Activated naive CD4-positive, alpha-beta T cell treated with anti-CD3 and anti-CD28 coated beads, Interleukin-2, amount 50 U/mL, for 24 hours (primary cell): ENCODE data around the gene TEX53.

Experiments used
- H3K27ac Mint-ChIP-seq: one replicate; pipeline ENCODE4 v1.8.0; 2021; ENCODE audit warnings: mild to moderate bottlenecking, mixed read lengths
- H3K27me3 Mint-ChIP-seq: one replicate; pipeline ENCODE4 v1.8.0; 2021; ENCODE audit warnings: mixed read lengths
- H3K36me3 Mint-ChIP-seq: one replicate; pipeline ENCODE4 v1.8.0; 2021; ENCODE audit warnings: mixed read lengths
- H3K4me1 Mint-ChIP-seq: one replicate; pipeline ENCODE4 v1.8.0; 2021; ENCODE audit warnings: mixed read lengths
- H3K4me3 Mint-ChIP-seq: one replicate; pipeline ENCODE4 v1.8.0; 2021; ENCODE audit warnings: mild to moderate bottlenecking, mixed read lengths
- H3K9me3 Mint-ChIP-seq: one replicate; pipeline ENCODE4 v1.8.0; 2021; ENCODE audit warnings: mixed read lengths

TEX53 gene

DNA sequence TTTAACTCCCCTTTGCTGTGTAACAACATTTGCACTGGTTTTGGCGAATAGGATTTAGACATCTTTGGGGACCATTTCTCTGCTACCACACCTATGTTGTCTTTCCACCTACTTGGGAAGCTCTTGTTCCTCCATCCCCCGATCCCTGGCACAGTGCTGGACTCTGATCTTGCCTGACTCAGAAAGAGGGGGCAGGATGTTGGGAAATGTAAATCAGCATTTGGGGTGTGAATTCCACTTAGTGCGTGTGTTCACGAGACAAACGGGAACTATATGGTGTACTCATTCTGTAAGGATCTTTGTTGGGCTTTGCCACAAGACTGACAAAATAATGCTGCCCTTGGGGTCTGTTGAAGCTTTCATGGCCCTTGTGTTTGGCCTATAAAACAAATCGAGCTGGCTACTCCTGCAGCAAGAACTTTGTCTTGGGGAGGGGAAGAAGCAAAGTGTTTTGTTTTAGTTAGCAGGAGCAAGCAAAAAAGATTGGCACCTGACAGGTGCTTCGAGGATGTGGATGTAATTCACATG lies 28.0 kb downstream of the TEX53 start:
- Mint-ChIP-seq H3K27ac (no peak overlapping the region), H3K4me3 (no peak overlapping the region), H3K27me3 (no peaks in the 10 kb centered on the region), H3K4me1 (peaks cover under 1% of the 10 kb centered on the region), H3K36me3 (peaks cover 9% of the 10 kb centered on the region), H3K9me3 (no peaks in the 10 kb centered on the region)

DNA sequence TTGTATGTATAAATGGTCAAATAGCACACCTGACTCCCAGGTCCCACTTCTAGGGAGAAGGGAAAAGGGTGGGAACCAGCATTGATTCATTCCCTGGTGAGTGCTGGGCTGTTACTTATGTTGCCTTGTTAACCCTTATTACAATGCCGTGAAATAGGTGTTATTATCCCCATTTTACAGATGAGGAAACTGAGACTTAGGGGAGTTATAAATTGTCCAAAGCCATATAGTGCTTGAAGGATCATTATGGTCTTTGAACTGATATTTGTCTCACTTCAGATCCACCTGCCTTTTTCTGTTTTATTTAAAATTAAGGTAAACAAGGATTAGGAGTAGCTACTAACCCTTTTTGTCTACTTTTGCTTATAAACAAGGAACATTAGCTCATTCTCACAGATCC lies 30.1 kb downstream of the TEX53 start:
- Mint-ChIP-seq H3K4me1 (peaks cover 4% of the 10 kb centered on the region), H3K27me3 (no peaks in the 10 kb centered on the region), H3K9me3 (no peaks in the 10 kb centered on the region), H3K27ac (no peak overlapping the region), H3K4me3 (no peak overlapping the region), H3K36me3 (peaks cover 7% of the 10 kb centered on the region)

DNA sequence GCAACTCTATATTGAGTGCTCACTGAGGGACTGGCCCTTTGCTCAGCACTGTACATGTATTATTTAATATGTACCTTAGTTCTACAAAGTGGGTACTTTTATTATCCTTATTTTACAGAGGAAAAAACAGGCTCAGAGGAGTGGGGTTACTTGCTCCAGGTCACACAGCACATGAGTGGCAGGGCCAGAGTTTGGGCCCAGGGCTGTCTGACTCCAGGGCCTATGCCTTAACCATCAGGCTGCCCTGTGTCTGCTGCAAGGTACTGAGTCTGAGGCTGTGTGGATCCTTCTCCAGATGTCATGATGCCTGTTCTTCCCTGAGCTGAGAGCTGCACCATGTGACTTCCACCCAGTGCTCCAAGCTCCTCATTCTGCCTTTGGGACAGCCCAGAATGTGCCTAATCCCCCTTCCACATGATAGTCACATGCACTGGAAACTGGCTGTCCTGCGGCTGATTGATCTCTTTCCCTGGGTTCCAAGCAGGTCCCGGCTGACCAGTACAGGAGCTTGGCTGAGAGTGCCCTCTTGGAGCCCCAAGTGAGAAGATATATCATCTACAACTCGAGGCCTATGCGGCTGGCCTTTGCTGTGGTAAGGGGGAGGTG lies 31.1 kb downstream of the TEX53 start:
- H3K36me3 Mint-ChIP-seq: peaks cover 14% of the 10 kb centered on the region
- H3K4me3 Mint-ChIP-seq: no peak overlapping the region
- H3K9me3 Mint-ChIP-seq: no peaks in the 10 kb centered on the region
- H3K4me1 Mint-ChIP-seq: peaks cover 8% of the 10 kb centered on the region
- H3K27ac Mint-ChIP-seq: no peak overlapping the region
- H3K27me3 Mint-ChIP-seq: no peaks in the 10 kb centered on the region

DNA sequence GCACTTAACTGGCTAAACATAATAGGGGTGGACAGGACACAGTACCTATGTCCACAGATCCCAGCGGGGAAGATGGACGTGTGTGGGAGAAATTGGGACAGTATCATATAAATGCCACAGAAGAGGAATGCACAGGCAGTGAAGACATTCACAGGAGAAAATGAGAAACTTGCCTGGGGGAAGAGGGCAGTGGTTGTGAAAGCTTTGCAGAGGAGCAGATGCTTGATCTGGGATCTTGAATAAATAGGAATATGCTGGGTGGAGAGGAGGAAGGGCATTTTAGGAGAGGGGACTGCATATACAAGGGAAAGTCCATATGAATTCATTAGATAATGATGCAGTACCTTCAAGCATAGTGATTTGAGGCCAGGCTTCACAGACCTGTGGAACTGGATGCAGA lies 32.9 kb downstream of the TEX53 start:
- Mint-ChIP-seq H3K4me1 (peaks cover 13% of the 10 kb centered on the region), H3K36me3 (peaks cover 16% of the 10 kb centered on the region), H3K9me3 (no peaks in the 10 kb centered on the region), H3K4me3 (no peak overlapping the region), H3K27ac (peak overlapping the region; percentile 15), H3K27me3 (no peaks in the 10 kb centered on the region)

DNA sequence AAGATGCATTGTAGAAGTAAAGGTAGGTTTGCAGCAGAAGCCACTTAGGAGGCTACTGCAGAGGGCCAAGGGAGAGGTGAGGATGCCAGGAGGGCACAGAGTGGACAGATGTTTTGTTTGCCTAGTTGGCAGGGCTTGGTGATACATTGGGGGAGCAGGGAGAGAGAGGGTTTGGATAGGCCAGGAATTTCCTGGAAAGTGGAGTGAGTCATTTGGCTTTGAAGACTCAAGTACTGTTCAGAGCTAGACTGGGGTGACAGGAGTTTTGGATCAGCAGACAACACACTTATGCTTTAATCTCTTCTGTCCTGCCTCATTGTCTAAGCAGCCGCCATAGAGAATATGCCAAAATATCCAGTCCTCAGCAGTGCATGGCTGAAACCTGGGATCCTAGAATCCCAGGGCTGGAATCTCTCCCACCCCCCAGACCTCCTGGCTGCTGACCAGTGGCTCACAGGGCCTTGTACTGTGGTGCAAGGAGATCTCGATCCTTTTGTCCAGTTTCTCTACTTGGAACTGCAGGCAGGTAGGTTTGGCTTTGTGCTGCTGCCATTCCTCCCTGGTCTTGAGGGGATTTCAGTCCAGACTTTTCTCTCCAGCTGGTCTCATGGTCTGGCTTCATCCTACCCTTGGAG lies 35.5 kb downstream of the TEX53 start:
- no peak overlapping the region for H3K4me3 Mint-ChIP-seq
- H3K9me3 Mint-ChIP-seq: no peaks in the 10 kb centered on the region
- peaks cover 16% of the 10 kb centered on the region for H3K36me3 Mint-ChIP-seq
- H3K27me3 Mint-ChIP-seq: no peaks in the 10 kb centered on the region
- H3K4me1 Mint-ChIP-seq: peaks cover 31% of the 10 kb centered on the region
- no peak overlapping the region for H3K27ac Mint-ChIP-seq

DNA sequence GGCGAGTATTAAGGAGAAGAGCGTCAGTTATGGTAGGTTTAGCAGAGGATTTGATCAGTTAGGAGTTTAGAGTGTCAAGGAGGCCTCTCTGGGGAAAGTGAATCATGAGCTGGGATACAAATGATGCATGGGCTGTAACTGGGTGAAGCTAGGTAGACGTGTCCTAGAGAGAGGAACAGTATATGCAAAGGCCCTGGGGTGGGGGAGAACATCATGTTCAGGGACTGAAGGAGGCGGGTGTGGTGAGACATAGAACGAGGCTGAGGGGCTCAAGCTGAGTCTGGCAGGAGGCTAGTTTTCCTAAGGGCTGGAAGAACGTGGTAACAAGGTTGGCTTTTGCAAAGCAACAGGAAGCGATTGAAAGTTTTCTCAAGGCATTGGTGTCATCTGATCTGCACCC lies 36.0 kb downstream of the TEX53 start:
- no peak overlapping the region for H3K27ac Mint-ChIP-seq
- H3K9me3 Mint-ChIP-seq: no peaks in the 10 kb centered on the region
- no peak overlapping the region for H3K4me3 Mint-ChIP-seq
- peaks cover 36% of the 10 kb centered on the region for H3K4me1 Mint-ChIP-seq
- H3K36me3 Mint-ChIP-seq: peaks cover 14% of the 10 kb centered on the region
- no peaks in the 10 kb centered on the region for H3K27me3 Mint-ChIP-seq

DNA sequence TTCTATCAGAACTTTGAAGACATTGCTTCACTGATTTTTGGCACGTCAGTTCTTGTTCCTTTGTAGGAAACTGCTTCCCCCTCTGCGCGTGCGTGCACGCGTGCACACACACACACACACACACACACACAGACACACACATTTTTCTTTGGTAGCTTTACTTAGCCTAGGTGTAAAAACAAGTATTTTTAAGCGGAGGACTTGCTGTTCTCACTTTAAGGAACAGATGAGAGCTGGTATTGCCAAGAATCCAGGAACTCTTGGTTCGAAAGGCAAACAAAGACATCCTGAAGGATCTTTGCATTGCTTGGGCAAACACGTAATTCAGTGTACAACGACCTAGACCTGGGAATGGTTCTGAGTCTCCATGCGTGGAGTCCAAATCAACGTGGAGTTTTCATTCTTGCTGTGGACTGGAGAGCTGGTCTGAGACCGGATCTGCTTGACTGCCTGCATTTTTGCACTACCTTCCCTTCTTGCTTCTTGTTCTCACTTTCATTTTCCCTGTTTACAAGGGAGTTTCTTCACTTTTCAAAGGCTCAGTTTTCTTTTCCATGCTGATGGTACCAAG lies 38.3 kb downstream of the TEX53 start:
- Mint-ChIP-seq H3K9me3 (no peaks in the 10 kb centered on the region), H3K4me3 (peak overlapping the region; percentile 82), H3K27me3 (no peaks in the 10 kb centered on the region), H3K36me3 (peaks cover 17% of the 10 kb centered on the region), H3K4me1 (peaks cover 48% of the 10 kb centered on the region), H3K27ac (peak overlapping the region; percentile 92)

DNA sequence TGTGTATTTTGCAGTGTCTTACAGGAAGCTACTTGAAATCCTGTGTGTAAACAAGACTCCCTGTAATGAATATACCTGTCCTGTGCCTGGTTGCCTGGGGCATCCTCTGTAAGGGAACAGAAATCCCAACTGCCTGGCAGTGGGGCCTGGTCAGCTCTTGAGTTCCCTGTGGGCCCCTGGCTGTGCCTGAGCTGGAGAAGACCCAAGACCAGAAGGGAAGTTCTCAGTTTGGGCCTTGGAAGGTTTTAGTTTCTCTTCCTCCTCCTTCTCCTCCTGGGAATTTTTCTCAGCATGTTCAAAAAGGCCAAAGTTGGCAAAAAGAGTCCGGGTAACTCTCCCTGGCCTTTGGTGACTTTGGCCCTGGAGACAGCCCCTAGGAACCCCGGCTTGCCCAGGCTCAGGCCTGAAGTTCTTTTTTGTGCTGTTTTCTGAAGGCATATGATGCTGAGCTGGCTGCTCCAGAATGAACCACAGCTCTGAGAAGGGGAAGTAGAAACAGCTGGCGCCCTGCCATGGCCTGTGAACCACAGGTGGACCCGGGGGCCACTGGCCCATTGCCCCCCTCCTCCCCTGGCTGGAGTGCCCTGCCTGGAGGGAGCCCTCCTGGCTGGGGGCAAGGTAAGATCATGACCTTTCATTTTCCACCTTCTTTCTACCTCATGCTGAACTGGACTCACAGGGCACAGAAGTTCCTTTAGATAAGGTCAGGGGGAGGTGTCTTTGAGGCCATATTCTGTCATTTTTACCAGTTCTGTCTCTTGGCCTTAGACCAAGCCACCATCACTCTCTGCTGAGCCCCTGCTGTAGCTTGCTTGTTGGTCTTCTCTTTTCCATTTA lies 40.7 kb downstream of the TEX53 start:
- peaks cover 68% of the 10 kb centered on the region for H3K4me1 Mint-ChIP-seq
- H3K27me3 Mint-ChIP-seq: no peaks in the 10 kb centered on the region
- peak overlapping the region; percentile 91 for H3K27ac Mint-ChIP-seq
- no peaks in the 10 kb centered on the region for H3K9me3 Mint-ChIP-seq
- H3K36me3 Mint-ChIP-seq: peaks cover 14% of the 10 kb centered on the region
- peak overlapping the region; percentile 36 for H3K4me3 Mint-ChIP-seq

DNA sequence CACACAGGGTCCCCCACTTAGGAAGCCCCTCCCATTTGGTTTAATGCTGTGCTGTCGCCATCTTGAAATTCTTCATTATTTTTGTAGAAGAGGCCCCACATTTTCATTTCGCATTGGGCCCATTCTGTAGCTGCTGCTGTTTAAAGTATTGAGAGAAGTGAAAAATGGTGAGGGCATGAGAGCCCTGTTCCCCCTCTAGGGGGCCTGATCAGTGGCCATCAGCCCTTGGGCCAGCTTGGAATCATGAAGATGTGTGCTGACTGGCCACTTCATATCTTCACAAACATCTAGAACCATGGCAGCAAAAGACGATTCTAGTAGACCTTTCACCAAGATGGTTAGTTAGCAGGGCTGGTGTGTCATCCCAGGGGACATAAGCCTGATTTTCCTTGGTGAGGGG lies 43.2 kb downstream of the TEX53 start:
- H3K36me3 Mint-ChIP-seq: peaks cover 7% of the 10 kb centered on the region
- H3K27me3 Mint-ChIP-seq: no peaks in the 10 kb centered on the region
- no peaks in the 10 kb centered on the region for H3K9me3 Mint-ChIP-seq
- no peak overlapping the region for H3K4me3 Mint-ChIP-seq
- no peak overlapping the region for H3K27ac Mint-ChIP-seq
- peaks cover 61% of the 10 kb centered on the region for H3K4me1 Mint-ChIP-seq

DNA sequence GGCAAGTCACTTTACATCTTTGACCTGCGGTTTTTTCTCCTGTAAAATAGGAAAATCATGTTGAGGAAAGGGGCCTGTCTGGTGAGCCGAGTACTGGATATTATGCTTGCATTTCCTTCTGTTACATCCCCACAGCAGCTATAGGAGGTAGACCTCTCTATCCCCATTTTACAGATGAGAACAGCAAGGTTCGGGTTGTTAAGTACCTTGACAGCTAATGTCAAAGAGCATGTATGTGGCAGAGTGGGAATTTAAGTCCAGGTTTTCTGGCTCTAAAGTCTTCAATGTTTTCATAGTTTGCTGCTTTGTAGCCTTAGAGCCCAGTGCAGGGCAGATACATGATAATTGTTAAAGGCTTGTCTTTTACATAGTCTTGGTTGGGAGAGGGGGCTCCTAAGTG lies 43.7 kb downstream of the TEX53 start:
- Mint-ChIP-seq H3K4me1 (peaks cover 58% of the 10 kb centered on the region), H3K27me3 (no peaks in the 10 kb centered on the region), H3K27ac (peak overlapping the region; percentile 63), H3K9me3 (no peaks in the 10 kb centered on the region), H3K4me3 (no peak overlapping the region), H3K36me3 (peaks cover 7% of the 10 kb centered on the region)

DNA sequence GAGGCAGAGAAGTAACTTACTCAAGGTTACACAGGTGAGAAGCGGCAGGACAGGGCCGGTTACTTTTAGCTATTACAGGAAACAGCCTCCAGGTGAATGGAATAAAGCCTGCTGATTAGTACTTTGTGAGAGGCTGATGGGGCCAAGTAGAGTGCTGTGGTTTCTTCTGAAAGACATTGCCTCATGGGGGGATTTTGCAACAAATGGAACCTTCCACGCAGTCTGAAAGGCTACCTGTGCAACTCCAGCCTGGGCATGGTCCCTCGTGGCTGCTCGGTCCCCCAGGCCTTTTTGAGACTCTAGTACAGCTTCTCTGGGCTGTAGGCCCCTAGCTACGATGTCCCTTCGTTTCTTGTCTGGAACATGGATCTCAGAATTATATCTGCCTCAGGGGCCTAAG lies 44.5 kb downstream of the TEX53 start:
- Mint-ChIP-seq H3K9me3 (no peaks in the 10 kb centered on the region), H3K4me3 (peak overlapping the region; percentile 91), H3K27me3 (no peaks in the 10 kb centered on the region), H3K27ac (peak overlapping the region; percentile 95), H3K4me1 (peaks cover 52% of the 10 kb centered on the region), H3K36me3 (peaks cover 6% of the 10 kb centered on the region)

DNA sequence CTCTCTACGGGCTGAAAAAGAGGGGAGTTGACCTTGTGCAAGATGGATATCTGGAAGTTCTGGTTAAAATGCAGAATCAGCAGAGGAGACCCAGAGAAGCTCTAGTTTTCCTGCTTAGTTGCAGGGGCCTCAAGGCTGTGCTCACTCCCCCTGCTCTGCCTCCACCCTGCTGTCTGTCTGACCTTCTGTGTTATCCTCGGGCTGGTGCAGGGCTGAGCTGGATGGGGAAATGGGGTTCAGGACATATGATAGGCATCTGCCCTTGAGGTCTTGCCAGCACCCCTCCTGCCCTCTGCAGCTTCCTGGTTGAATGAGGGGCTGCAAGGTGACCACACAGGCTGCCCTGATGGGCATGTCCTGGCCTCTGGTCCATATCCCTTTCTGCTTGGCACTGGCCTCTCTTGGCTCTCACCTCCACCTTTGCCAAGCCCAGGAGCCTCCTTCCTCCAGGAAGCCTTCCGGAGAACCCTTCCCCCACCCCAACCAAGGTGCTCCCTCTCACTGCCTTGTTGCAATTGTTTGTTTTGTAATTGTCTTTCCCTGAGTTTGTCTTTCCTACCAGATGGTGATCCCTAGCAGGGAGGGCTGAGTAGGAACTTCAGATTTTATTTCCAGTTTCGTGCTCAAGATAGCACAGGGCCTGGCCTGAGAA lies 45.2 kb downstream of the TEX53 start:
- Mint-ChIP-seq H3K27me3 (no peaks in the 10 kb centered on the region), H3K27ac (peak overlapping the region; percentile 95), H3K9me3 (no peaks in the 10 kb centered on the region)

DNA sequence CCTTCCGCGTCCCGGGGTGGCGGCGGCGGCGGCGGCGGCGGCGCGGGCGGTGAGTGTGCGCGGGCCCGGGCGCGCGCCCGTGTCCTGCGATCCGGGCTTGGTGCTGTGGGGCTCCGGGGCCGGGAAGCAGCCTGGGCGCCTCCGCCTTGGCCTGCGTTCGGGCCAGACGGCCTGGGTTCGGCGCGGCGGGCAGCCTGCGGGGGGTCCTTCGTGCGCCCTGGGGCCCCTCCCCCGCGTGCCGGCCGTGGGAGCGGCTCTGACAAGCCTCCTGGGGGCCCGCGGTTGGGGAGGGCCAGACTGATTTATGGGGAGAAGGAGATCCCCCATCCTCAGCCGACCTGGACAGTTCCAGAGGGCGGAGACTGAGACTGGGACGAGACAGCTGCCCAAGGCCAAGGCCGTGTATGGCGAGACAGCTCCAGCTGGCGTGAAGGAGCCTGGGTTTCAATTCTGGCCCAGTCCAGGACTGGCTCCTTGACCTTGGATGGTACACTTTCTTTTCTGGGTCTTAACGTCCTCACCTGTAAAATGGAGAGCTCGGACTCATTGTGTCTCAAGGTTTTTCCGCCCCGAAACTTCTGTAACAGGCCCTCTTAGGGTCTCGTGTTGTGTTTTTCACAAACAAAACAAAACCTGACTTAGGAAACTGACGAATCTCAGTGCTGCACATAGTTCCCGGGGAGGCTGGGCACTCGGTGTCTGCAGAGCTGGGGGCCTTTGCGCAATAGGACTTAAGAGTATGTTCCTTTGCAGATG lies 45.9 kb downstream of the TEX53 start:
- Mint-ChIP-seq H3K9me3 (no peaks in the 10 kb centered on the region), H3K4me1 (peaks cover 44% of the 10 kb centered on the region), H3K36me3 (peaks cover 6% of the 10 kb centered on the region), H3K4me3 (peak overlapping the region; percentile 91), H3K27me3 (no peaks in the 10 kb centered on the region), H3K27ac (peak overlapping the region; percentile 95)

More for the DNA sequence above, 45.2 kb downstream of the TEX53 start:
- Mint-ChIP-seq H3K4me3 (peak overlapping the region; percentile 91), H3K36me3 (peaks cover 8% of the 10 kb centered on the region), H3K4me1 (peaks cover 51% of the 10 kb centered on the region)

DNA sequence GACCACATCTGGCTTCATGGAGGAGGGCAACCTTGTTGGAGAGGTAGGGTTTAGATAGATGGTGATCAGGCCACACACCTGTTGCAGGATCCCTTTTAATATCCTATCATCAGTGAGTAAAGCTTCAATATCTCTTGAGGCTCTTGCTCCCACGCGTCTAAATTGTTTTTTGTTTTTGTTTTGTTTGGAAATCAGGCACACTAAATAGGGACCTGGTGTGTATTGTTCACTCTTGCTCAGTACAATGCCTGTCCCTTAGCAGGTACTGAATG lies 49.1 kb downstream of the TEX53 start:
- Mint-ChIP-seq H3K4me3 (peak overlapping the region; percentile 16), H3K27me3 (no peaks in the 10 kb centered on the region), H3K4me1 (peaks cover 21% of the 10 kb centered on the region), H3K9me3 (no peaks in the 10 kb centered on the region), H3K27ac (peak overlapping the region; percentile 23), H3K36me3 (peaks cover 2% of the 10 kb centered on the region)
